Right hindlimb (tissue), 1 donor: ENCODE results near the gene CD1D.
A peak's percentile ranks its signal among the peaks of the same experiment; 100 is the strongest.
"Not testable (repeated sequence)": the region's sequence is repeated elsewhere in the genome, so short reads cannot be mapped to it uniquely, and the experiment has no call there.

Source experiments
- DNase-seq: peaks from one replicate; pipeline ENCODE4 v3.0.0-alpha.2; 2018

Gene CD1D

GRCh38 chr1:158176849-158177699, 3.6 kb upstream of the CD1D start:
- DNase-seq: not testable (repeated sequence)

- peak; percentile 93 for DNase-seq
These were observed 2.8 kb upstream of the CD1D start for GRCh38 chr1:158177700-158178450.

GRCh38 chr1:158179301-158180041, 1.2 kb upstream of the CD1D start:
- no peak for DNase-seq

GRCh38 chr1:158181577-158181922, 855 bp downstream of the CD1D start:
- DNase-seq: no peak

- no peak for DNase-seq
These were observed 5.1 kb downstream of the CD1D start for GRCh38 chr1:158185770-158186169.

- DNase-seq: no peak
These were observed 5.5 kb downstream of the CD1D start for GRCh38 chr1:158186180-158186579.

GRCh38 chr1:158188611-158189010, 7.9 kb downstream of the CD1D start:
- no peak for DNase-seq

- no peak for DNase-seq
These were observed 8.9 kb downstream of the CD1D start for GRCh38 chr1:158189624-158190023.

GRCh38 chr1:158191299-158191698, 10.6 kb downstream of the CD1D start:
- DNase-seq: no peak

- no peak for DNase-seq
These were observed 15.8 kb downstream of the CD1D start for GRCh38 chr1:158196461-158196860.

GRCh38 chr1:158199849-158200248, 19.2 kb downstream of the CD1D start:
- no peak for DNase-seq

GRCh38 chr1:158200527-158200926, 19.8 kb downstream of the CD1D start:
- no peak for DNase-seq

- no peak for DNase-seq
These were observed 23.2 kb downstream of the CD1D start for GRCh38 chr1:158203693-158204457.

GRCh38 chr1:158204458-158204827, 23.7 kb downstream of the CD1D start:
- DNase-seq: no peak

GRCh38 chr1:158208586-158209116, 28.0 kb downstream of the CD1D start:
- DNase-seq: no peak

- DNase-seq: no peak
These were observed 31.6 kb downstream of the CD1D start for GRCh38 chr1:158212320-158212719.

- DNase-seq: not testable (repeated sequence)
These were observed 42.8 kb downstream of the CD1D start for GRCh38 chr1:158223445-158223844.

- no peak for DNase-seq
These were observed 47.4 kb downstream of the CD1D start for GRCh38 chr1:158227904-158228623.
